HepG2 (cell line): ENCODE results near the gene PITHD1. TPM values are rescaled to one million over a fixed set of nuclear protein-coding genes. Genes with fewer than 3 reads are reported as not detected.

Experiments used
- ARNT2 ChIP-seq: sonication (generic); formaldehyde crosslinking; IDR thresholded peaks from 2 replicates; pipeline ENCODE4 v1.8.0; 2022; ENCODE audit warnings: mild to moderate bottlenecking, low read depth, missing genetic modification reagents, moderate library complexity
- CENPX ChIP-seq: sonication (generic); formaldehyde crosslinking; IDR thresholded peaks from 2 replicates; pipeline ENCODE4 v1.9.0; 2021; ENCODE audit warnings: mild to moderate bottlenecking, missing genetic modification reagents, moderate library complexity
- CREM ChIP-seq, 2 experiments: sonication (generic) in 1 of 2; formaldehyde crosslinking in 1 of 2; IDR thresholded peaks; 2 replicates each; pipeline versions ENCODE4 v1.4.0 to v1.6.1; 2016 to 2020; ENCODE audit warnings: antibody characterized with exemption in 1 of 2, mild to moderate bottlenecking in 1 of 2, missing genetic modification reagents in 1 of 2
- FOXK2 ChIP-seq: fragments of 450-650 bp; IDR thresholded peaks from 2 replicates; pipeline ENCODE4 v1.6.1; 2016
- GABPA ChIP-seq, 2 experiments: IDR thresholded peaks; 2 replicates each; pipeline ENCODE4 v1.6.1; 2011 to 2016; ENCODE audit warnings: low read depth in 2 of 2, low read length in 1 of 2, missing biosample characterization in 1 of 2, missing genetic modification characterization in 1 of 2
- HOXD1 ChIP-seq: sonication (generic); formaldehyde crosslinking; IDR thresholded peaks from 2 replicates; pipeline ENCODE4 v1.5.0; 2020; ENCODE audit warnings: missing genetic modification reagents
- IRF2 ChIP-seq: IDR thresholded peaks from 2 replicates; pipeline ENCODE4 v1.6.1; 2018; ENCODE audit warnings: missing genetic modification reagents, missing compliant biosample characterization
- MAFK ChIP-seq, 2 experiments: IDR thresholded peaks in 1 of 2; conservative IDR thresholded peaks in 1 of 2; 2 replicates each; pipeline ENCODE4 v1.6.1; 2011; ENCODE audit warnings: improper control_type of control experiment in 2 of 2, low read length in 2 of 2
- NFATC3 ChIP-seq: sonication (generic); formaldehyde crosslinking; IDR thresholded peaks from 2 replicates; pipeline ENCODE4 v1.5.1; 2020; ENCODE audit warnings: mild to moderate bottlenecking, missing genetic modification reagents
- NR2C2 ChIP-seq: sonication (generic); formaldehyde crosslinking; IDR thresholded peaks from 2 replicates; pipeline ENCODE4 v1.4.0; 2020; ENCODE audit warnings: missing genetic modification reagents, mild to moderate bottlenecking, moderate library complexity, borderline replicate concordance
- RFX1 ChIP-seq: fragments of 450-650 bp; IDR thresholded peaks from 2 replicates; pipeline ENCODE4 v1.6.1; 2017
- THAP11 ChIP-seq: IDR thresholded peaks from 2 replicates; pipeline ENCODE4 v1.6.1; 2016; ENCODE audit warnings: missing biosample characterization, missing genetic modification reagents
- U2AF2 ChIP-seq: fragments of 200-400 bp; formaldehyde crosslinking; IDR thresholded peaks from 2 replicates; pipeline ENCODE4 v1.6.1; 2017; ENCODE audit warnings: low read depth, mild to moderate bottlenecking, low read length
- ZFAT ChIP-seq: sonication (generic); formaldehyde crosslinking; conservative IDR thresholded peaks from 2 replicates; pipeline ENCODE4 v1.8.1; 2023; ENCODE audit warnings: missing genetic modification reagents, inconsistent platforms
- ZMYM4 ChIP-seq: sonication (generic); formaldehyde crosslinking; IDR thresholded peaks from 2 replicates; pipeline ENCODE4 v1.8.1; 2023; ENCODE audit warnings: mild to moderate bottlenecking, missing genetic modification reagents
- ZNF367 ChIP-seq: sonication (generic); formaldehyde crosslinking; IDR thresholded peaks from 2 replicates; pipeline ENCODE4 v1.4.0; 2020; ENCODE audit warnings: missing genetic modification reagents, borderline replicate concordance
- ZNF468 ChIP-seq: sonication (generic); formaldehyde crosslinking; IDR thresholded peaks from 2 replicates; pipeline ENCODE4 v1.8.0; 2022; ENCODE audit warnings: mild to moderate bottlenecking, moderate library complexity, missing genetic modification reagents
- ZNF556 ChIP-seq: sonication (generic); formaldehyde crosslinking; IDR thresholded peaks from 2 replicates; pipeline ENCODE4 v1.4.0; 2020; ENCODE audit warnings: mild to moderate bottlenecking, missing genetic modification reagents, borderline replicate concordance
- ZNF652 ChIP-seq: IDR thresholded peaks from 2 replicates; pipeline ENCODE4 v1.6.1; 2016; ENCODE audit warnings: low read depth, borderline replicate concordance
- ZNF724P ChIP-seq: sonication (generic); formaldehyde crosslinking; IDR thresholded peaks from 2 replicates; pipeline ENCODE4 v1.8.0; 2022; ENCODE audit warnings: missing genetic modification reagents, borderline replicate concordance
- ZZZ3 ChIP-seq: sonication (generic); formaldehyde crosslinking; IDR thresholded peaks from 2 replicates; pipeline ENCODE4 v1.4.0; 2020; ENCODE audit warnings: missing genetic modification reagents, mild to moderate bottlenecking, borderline replicate concordance
- polyA plus RNA-seq, 8 experiments: library from polyadenylated mRNA; depleted of rRNA in 3 of 8; stranded (reverse) in 7 of 8; unstranded in 1 of 8; fragments of >200 nt; fragmentation: Illumina TruSeq in 4 of 8; extraction: Trizol in 4 of 8; gene quantifications; 2 replicates each; pipeline versions ENCODE4 v1.2.1 to v1.2.3, GENCODE V29; 2011 to 2016; ENCODE audit warnings: low read depth in 4 of 8, missing spikeins in 1 of 8, mixed read lengths in 1 of 8; ENCODE audit not compliant: insufficient read depth in 1 of 8
- total RNA-seq, 5 experiments: library from RNA; depleted of rRNA; stranded (reverse); fragments of >200 nt; fragmentation: Illumina TruSeq; extraction: Trizol; gene quantifications; 2 replicates each; pipeline ENCODE4 v1.2.3, GENCODE V29; 2016; ENCODE audit warnings: low read depth in 1 of 5
- TF ChIP-seq, protein P1 (sequence below): IDR thresholded peaks from 2 replicates; pipeline ENCODE4 v1.6.1; 2016; ENCODE audit warnings: missing compliant biosample characterization, missing genetic modification reagents, borderline replicate concordance
- TF ChIP-seq, protein P2 (sequence below): sonication (generic); formaldehyde crosslinking; IDR thresholded peaks from 2 replicates; pipeline ENCODE4 v1.5.0; 2020; ENCODE audit warnings: missing genetic modification reagents
- TF ChIP-seq, protein P3 (sequence below): sonication (generic); formaldehyde crosslinking; IDR thresholded peaks from 2 replicates; pipeline ENCODE4 v1.4.0; 2020; ENCODE audit warnings: missing genetic modification reagents; ENCODE audit errors: not compliant biosample characterization
- TF ChIP-seq, protein P4 (sequence below): fragments of 450-650 bp; IDR thresholded peaks from 2 replicates; pipeline ENCODE4 v1.6.1; 2016

PITHD1 gene
- total and polyA plus RNA-seq, 2 of the 13 experiments (the other 11 are each of a cell fraction or from before 2014, with no cell fraction given) = 28.0 to 37.3 TPM

DNA sequence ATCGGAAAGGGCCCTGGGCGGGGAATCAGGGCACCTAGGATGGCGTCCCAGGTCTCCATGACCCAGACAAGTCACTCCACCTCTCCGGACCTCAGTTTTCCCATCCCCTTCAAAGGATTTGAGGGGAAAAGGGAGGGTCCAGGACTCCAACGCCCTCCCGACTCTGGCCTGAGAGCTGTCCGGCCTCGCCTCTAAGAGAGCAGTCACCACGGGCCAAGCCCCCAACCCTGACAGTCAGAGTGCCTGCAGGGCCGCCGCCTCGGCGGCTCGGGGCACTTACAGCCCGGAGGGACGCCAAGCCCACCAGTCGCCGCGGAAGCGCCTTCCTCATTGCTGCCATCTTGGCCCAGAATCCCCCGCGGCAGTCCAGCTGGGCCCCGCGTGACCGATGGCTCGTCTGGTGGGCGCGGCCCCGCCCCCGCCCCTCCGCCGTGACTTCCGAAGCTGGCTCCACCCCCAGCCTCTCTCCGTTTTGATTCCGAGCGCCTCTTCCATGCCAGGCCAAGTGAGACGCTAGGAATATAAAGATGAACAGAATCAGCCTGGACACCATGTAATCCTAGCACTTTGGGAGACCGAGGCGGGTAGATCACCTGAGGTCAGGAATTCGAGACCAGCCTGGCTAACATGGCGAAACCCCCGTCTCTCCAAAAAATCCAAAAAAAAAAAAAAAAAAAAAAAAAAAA, 47.0 kb downstream of the PITHD1 start, which contains the start of gene HMGCL (continued):
- TF ChIP-seq, protein P1, sequence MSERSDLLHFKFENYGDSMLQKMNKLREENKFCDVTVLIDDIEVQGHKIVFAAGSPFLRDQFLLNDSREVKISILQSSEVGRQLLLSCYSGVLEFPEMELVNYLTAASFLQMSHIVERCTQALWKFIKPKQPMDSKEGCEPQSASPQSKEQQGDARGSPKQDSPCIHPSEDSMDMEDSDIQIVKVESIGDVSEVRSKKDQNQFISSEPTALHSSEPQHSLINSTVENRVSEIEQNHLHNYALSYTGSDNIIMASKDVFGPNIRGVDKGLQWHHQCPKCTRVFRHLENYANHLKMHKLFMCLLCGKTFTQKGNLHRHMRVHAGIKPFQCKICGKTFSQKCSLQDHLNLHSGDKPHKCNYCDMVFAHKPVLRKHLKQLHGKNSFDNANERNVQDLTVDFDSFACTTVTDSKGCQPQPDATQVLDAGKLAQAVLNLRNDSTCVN = no peak
- TF ChIP-seq ZNF468 (CRISPR knock-in tag) (no peak; the same call in 1 of the 2 replicates), ZZZ3 (CRISPR knock-in tag) (peak; percentile 69; the same call in 1 of the 2 replicates), GABPA (IDR thresholded peaks at IDR 0.05; ENCODE audit: low read depth, low read length) (no peak), GABPA (CRISPR knock-in tag; IDR thresholded peaks at IDR 0.05; ENCODE audit: low read depth) (peak; percentile 40; the same call in 1 of the 2 replicates), ZNF367 (CRISPR knock-in tag) (peak; percentile 90; the same call in 1 of the 2 replicates), HOXD1 (CRISPR knock-in tag) (peak; percentile 76; the same call in 1 of the 2 replicates), ARNT2 (no peak), IRF2 (CRISPR knock-in tag) (peak; percentile 57; the same call in 1 of the 2 replicates), ZMYM4 (peak; percentile 83), CREM (IDR thresholded peaks at IDR 0.05) (no peak), CREM (CRISPR knock-in tag; IDR thresholded peaks at IDR 0.05) (no peak), CENPX (CRISPR knock-in tag) (no peak), RFX1 (no peak), ZNF724P (CRISPR knock-in tag) (0 out of 2 replicates have a peak, but pooled peaks have one; percentile 37), FOXK2 (no peak), ZFAT (CRISPR knock-in tag) (peak; percentile 34; the same call in 1 of the 2 replicates), NFATC3 (CRISPR knock-in tag) (no peak), NR2C2 (CRISPR knock-in tag) (peak; percentile 46; the same call in 1 of the 2 replicates), MAFK (conservative IDR thresholded peaks at IDR 0.05 in 1 of 2, IDR thresholded peaks at IDR 0.05 in 1 of 2; ENCODE audit: low read length in 2 of 2) (no peak), THAP11 (peak; percentile 85), U2AF2 (no peak), ZNF556 (peak; percentile 59; the same call in 1 of the 2 replicates), ZNF652 (no peak)
- TF ChIP-seq, protein P2, sequence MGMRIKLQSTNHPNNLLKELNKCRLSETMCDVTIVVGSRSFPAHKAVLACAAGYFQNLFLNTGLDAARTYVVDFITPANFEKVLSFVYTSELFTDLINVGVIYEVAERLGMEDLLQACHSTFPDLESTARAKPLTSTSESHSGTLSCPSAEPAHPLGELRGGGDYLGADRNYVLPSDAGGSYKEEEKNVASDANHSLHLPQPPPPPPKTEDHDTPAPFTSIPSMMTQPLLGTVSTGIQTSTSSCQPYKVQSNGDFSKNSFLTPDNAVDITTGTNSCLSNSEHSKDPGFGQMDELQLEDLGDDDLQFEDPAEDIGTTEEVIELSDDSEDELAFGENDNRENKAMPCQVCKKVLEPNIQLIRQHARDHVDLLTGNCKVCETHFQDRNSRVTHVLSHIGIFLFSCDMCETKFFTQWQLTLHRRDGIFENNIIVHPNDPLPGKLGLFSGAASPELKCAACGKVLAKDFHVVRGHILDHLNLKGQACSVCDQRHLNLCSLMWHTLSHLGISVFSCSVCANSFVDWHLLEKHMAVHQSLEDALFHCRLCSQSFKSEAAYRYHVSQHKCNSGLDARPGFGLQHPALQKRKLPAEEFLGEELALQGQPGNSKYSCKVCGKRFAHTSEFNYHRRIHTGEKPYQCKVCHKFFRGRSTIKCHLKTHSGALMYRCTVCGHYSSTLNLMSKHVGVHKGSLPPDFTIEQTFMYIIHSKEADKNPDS (CRISPR knock-in tag) = peak; percentile 70; the same call in 1 of the 2 replicates
- TF ChIP-seq, protein P3, sequence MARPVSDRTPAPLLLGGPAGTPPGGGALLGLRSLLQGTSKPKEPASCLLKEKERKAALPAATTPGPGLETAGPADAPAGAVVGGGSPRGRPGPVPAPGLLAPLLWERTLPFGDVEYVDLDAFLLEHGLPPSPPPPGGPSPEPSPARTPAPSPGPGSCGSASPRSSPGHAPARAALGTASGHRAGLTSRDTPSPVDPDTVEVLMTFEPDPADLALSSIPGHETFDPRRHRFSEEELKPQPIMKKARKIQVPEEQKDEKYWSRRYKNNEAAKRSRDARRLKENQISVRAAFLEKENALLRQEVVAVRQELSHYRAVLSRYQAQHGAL (CRISPR knock-in tag) = peak; percentile 30
- TF ChIP-seq, protein P4, sequence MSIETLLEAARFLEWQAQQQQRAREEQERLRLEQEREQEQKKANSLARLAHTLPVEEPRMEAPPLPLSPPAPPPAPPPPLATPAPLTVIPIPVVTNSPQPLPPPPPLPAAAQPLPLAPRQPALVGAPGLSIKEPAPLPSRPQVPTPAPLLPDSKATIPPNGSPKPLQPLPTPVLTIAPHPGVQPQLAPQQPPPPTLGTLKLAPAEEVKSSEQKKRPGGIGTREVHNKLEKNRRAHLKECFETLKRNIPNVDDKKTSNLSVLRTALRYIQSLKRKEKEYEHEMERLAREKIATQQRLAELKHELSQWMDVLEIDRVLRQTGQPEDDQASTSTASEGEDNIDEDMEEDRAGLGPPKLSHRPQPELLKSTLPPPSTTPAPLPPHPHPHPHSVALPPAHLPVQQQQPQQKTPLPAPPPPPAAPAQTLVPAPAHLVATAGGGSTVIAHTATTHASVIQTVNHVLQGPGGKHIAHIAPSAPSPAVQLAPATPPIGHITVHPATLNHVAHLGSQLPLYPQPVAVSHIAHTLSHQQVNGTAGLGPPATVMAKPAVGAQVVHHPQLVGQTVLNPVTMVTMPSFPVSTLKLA = no peak; the same call in 1 of the 2 replicates
